ENCODE data around the gene MAD1L1.

DNA sequence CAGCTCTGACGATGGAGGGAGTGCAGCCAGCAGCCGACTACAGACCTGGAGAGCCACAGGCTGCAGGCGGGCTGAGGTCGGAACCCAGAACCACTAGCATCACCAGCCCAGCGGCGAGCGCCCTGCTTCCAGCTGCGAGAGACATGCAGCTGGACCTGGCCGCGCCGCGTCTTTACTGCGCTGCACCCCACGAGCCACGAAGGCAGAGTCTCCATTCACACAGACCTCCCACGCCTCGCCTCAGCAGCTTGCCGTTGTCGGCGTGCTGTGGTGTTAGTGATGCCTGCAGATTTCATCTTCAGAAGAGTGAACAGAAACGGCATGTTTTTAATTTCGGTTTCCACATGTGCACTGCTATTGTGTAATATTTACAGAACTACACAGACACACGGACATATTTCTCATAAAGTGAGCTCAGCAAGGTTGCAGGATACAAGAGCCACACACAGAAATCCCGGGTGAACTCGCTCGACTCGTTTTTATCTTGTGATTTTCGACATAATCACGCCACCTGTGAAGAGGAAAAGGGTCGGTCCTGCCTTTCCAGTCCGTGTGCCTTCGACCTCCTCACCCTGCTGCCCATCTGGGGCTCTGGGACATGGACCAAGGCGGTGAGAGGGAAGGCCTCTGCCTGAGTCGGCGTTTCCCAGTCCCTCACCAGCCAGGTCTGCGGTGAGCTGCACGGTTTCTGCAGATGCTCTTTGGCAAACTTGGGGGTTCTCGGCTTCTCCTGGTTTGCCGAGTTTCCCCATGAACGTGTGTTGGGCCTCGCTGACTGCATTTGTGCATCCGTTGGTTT is 310.5 kb downstream of the MAD1L1 start:
- TF ChIP-seq GATA3 (IDR thresholded peaks at IDR 0.05; ENCODE audit: low read depth, low read length) (no peak), GATA2 (IDR thresholded peaks at IDR 0.05; ENCODE audit: low read depth, low read length) (no peak)
